Heart left ventricle (tissue), 16 donors: Measurements from ENCODE around the gene DUSP15. TPM values are rescaled to one million over a fixed set of nuclear protein-coding genes. Genes with fewer than 3 reads are reported as not detected.

Experiments used
- ATAC-seq, 4 donors: fragments of 200-7000 bp; cut with Tn5 transposase; one replicate each; pipeline ENCODE4 v1.9.1; 2020 to 2022; ENCODE audit warnings: moderate library complexity in 4 of 4, mild to moderate bottlenecking in 3 of 4, moderate number of reproducible peaks in 1 of 4
- DNase-seq, 5 donors: peaks; one replicate each; pipeline ENCODE4 v3.0.0-alpha.2; 2020
- H3K27ac ChIP-seq, 12 donors: fragments of 200-600 bp; sonication (generic) in 4 of 12; one replicate each; pipeline versions ENCODE4 v1.5.0 to v1.8.0; 2016 to 2022; ENCODE audit warnings: mild to moderate bottlenecking in 2 of 12
- H3K27me3 ChIP-seq, 9 donors: fragments of 200-600 bp; sonication (generic) in 2 of 9; one replicate each; pipeline versions ENCODE4 v1.5.1 to v1.8.0; 2016 to 2022; ENCODE audit warnings: mild to moderate bottlenecking in 3 of 9
- H3K36me3 ChIP-seq, 9 donors: fragments of 200-600 bp; sonication (generic) in 2 of 9; one replicate each; pipeline versions ENCODE4 v1.5.0 to v1.8.0; 2018 to 2022; ENCODE audit warnings: mild to moderate bottlenecking in 2 of 9
- H3K4me1 ChIP-seq, 12 donors: fragments of 200-600 bp; sonication (generic) in 4 of 12; one replicate each; pipeline versions ENCODE4 v1.5.0 to v1.8.0; 2016 to 2022; ENCODE audit warnings: mild to moderate bottlenecking in 3 of 12
- H3K4me3 ChIP-seq, 12 donors: fragments of 200-600 bp; sonication (generic) in 4 of 12; one replicate each; pipeline versions ENCODE4 v1.5.0 to v1.8.0; 2017 to 2022; ENCODE audit warnings: mild to moderate bottlenecking in 9 of 12, moderate library complexity in 4 of 12
- H3K9me3 ChIP-seq, 12 donors: fragments of 200-600 bp; sonication (generic) in 4 of 12; one replicate each; pipeline versions ENCODE4 v1.5.0 to v1.8.0; 2016 to 2022; ENCODE audit warnings: mild to moderate bottlenecking in 1 of 12
- POLR2A ChIP-seq, 2 donors: fragments of 450-650 bp; IDR thresholded peaks; one replicate each; pipeline ENCODE4 v1.6.1; 2017; ENCODE audit warnings: antibody characterized with exemption in 2 of 2, mild to moderate bottlenecking in 2 of 2, moderate library complexity in 2 of 2
- WGBS, 4 donors: extraction: QIAGEN DNeasy Blood & Tissue Kit in 2 of 4; methylation state at CpG; one replicate each; pipeline versions ENCODE4 v1.1.5 to v1.1.7; 2013 to 2018; 5-methylcytosine and 5-hydroxymethylcytosine counted together
- intact Hi-C, 10 donors: fragments of 100-400 bp; cut with DNase I; formaldehyde crosslinking; loops; one replicate each; pipeline versions ENCODE4 v1.11.1 to v1.14.2; 2022
- polyA plus RNA-seq, 2 donors: library from polyadenylated mRNA; stranded (reverse); fragments of 200-250 nt; gene quantifications; one replicate each; pipeline ENCODE4 v1.2.3, GENCODE V29; 2013
- total RNA-seq, 9 donors: library from RNA; depleted of rRNA in 2 of 9; stranded (reverse); fragments of >200 nt in 2 of 9; fragmentation: NEBNext Ultra II Directional in 3 of 9; extraction: Animal tissue kit (Norgen Biotek cat#: 25700) in 3 of 9; gene quantifications; one replicate each; pipeline versions ENCODE4 v1.1.0 to v1.2.4, GENCODE V29; 2016 to 2023
- TF ChIP-seq, protein P1 (sequence below), 12 donors: fragments of 200-600 bp; sonication (generic) in 4 of 12; IDR thresholded peaks; one replicate each; pipeline versions ENCODE4 v1.5.0 to v1.8.0; 2018 to 2022; ENCODE audit warnings: antibody characterized with exemption in 12 of 12, mild to moderate bottlenecking in 5 of 12
- donor health status: ischemic (EF 13 %, LVEDD 7.1; RV severe dilation, severe dysfunction).
- donor health status: healthy with polysubstance abuse.
- donor health status: DM: no; HTN: yes; CAD: no.
- donor health status: DM: no; HTN: no; CAD: no.
- donor health status: ischemic (EF 25% LVEDD 6.9; RV normal size, moderate dysfunction).
- donor health status: ischemic (EF 25% LVEDD 5.7; RV mildly dilated, moderate dysfunction).
- donor health status: healthy.
- donor health status: DM: yes; HTN: yes; CAD: no.
- donor health status: ischemic (EF 35%, LVEDD 5.7; RV mildly dilated, moderate dysfunction).
- donor health status: nonischemic (EF 11% LVEDD 7.7; RV severe dilation, severe dysfunction).
- donor health status: DM: yes; HTN: yes; CAD: no.
- donor health status: PGD.
- donor health status: ischemic (EF 29% LVEDD 5.4; RV normal size, mild dysfunction).
- donor health status: nonischemic (EF 23%, LVEDD 6.1; RV moderate dilation, normal function).

Gene DUSP15
- total and polyA plus RNA-seq, 11 donors: 0.68 to 7.4 (median 3.0) TPM

DNA sequence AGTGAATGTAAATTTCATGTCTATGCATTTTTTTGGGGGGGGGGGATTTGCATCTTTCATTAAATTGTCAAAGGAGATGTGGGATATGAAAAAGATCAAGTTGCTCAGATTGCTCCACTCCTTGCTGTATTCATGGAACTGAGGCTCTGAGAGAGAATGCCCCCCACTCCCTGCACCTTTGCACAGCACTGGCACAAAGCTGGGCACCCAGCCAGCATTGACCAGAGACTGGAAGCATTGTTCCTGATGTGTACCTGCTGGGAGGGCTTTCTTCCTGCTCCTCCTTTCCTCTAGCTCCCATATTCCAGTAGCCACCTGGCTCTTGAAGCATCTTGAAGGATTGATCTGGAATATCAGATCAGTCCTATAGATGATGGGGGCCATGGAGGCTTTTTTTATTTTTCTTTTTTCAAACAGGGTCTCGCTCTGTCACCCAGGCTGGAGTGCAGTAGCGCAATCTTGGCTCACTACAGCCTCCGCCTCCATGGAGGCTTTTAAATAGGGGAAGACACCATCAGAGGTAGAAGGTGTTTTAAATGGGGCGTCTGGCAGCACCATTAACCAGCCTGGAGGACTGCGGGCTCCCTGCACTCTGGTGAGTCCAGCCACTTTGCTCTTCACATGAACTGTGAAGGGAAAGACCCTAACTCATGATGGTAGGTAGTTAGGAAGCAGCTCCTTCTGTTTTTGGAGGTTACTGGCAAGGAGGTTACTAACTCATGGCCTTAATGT is 10.9 kb downstream of the DUSP15 start:
- TF ChIP-seq POLR2A (IDR thresholded peaks at IDR 0.05): no peak
- TF ChIP-seq, protein P1, sequence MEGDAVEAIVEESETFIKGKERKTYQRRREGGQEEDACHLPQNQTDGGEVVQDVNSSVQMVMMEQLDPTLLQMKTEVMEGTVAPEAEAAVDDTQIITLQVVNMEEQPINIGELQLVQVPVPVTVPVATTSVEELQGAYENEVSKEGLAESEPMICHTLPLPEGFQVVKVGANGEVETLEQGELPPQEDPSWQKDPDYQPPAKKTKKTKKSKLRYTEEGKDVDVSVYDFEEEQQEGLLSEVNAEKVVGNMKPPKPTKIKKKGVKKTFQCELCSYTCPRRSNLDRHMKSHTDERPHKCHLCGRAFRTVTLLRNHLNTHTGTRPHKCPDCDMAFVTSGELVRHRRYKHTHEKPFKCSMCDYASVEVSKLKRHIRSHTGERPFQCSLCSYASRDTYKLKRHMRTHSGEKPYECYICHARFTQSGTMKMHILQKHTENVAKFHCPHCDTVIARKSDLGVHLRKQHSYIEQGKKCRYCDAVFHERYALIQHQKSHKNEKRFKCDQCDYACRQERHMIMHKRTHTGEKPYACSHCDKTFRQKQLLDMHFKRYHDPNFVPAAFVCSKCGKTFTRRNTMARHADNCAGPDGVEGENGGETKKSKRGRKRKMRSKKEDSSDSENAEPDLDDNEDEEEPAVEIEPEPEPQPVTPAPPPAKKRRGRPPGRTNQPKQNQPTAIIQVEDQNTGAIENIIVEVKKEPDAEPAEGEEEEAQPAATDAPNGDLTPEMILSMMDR (IDR thresholded peaks at IDR 0.05): no peak
- DNase-seq (no peak), ATAC-seq (no peak)
- H3K4me3 ChIP-seq: no peak overlapping the region
- 91 to 95% (median 94%) methylated on average over 5 of the region's 5 CpGs for WGBS, 4 donors
- intact Hi-C loops: loop anchor here in 3 of 10 donors (10.0 kb wide), 2 partner anchors 175 to 235 kb away; no protein-coding TSS in a partner anchor
- peaks cover 0 to 35% (median 8%) of the 10 kb centered on the region in 9 donors for H3K27me3 ChIP-seq
- no peaks in the 10 kb centered on the region for H3K9me3 ChIP-seq
- peaks cover 4 to 22% (median 13%) of the 10 kb centered on the region in 12 donors for H3K4me1 ChIP-seq
- H3K27ac ChIP-seq: no peak overlapping the region
- no peaks in the 10 kb centered on the region for H3K36me3 ChIP-seq

DNA sequence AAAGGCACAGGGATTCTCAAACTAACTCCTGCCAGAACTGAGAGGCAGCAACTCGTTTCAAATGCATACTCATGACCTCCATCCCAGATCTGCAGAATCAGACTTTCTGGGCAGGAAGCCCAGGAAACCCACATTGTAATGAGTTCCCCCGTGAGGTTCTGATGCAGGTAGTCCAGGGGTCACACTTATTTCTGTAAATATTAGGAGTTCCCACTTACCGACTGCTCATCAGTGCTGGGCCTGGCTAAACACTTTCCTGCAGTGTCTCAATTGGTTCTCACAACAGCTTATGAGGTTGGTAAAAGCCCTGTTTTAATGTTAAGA is 11.6 kb downstream of the DUSP15 start:
- DNase-seq (no peak), ATAC-seq (no peak)
- Histone ChIP-seq H3K4me1 (peaks cover 4 to 22% (median 13%) of the 10 kb centered on the region in 12 donors), H3K4me3 (no peak overlapping the region), H3K9me3 (no peaks in the 10 kb centered on the region), H3K27me3 (peaks cover 0 to 42% (median 8%) of the 10 kb centered on the region in 9 donors), H3K36me3 (no peaks in the 10 kb centered on the region), H3K27ac (no peak overlapping the region)
- intact Hi-C loops: loop anchor here in 3 of 10 donors (10.0 kb wide), 2 partner anchors 176 to 236 kb away; no protein-coding TSS in a partner anchor
- TF ChIP-seq POLR2A (IDR thresholded peaks at IDR 0.05): no peak
- TF ChIP-seq, protein P1 (IDR thresholded peaks at IDR 0.05): no peak
- WGBS, 4 donors: 45 to 64% (median 56%) methylated on average over 3 of the region's 3 CpGs

- no peak overlapping the region for H3K4me3 ChIP-seq
- no peak for TF ChIP-seq POLR2A (IDR thresholded peaks at IDR 0.05)
- TF ChIP-seq, protein P1 (IDR thresholded peaks at IDR 0.05): no peak
- H3K36me3 ChIP-seq: no peaks in the 10 kb centered on the region
- WGBS, 4 donors: 73 to 82% (median 81%) methylated on average over 11 to 15 of the region's 15 CpGs
- ATAC-seq (no peak), DNase-seq (no peak)
- peaks cover 4 to 22% (median 13%) of the 10 kb centered on the region in 12 donors for H3K4me1 ChIP-seq
- no peaks in the 10 kb centered on the region for H3K9me3 ChIP-seq
- H3K27me3 ChIP-seq: peaks cover 0 to 43% (median 8%) of the 10 kb centered on the region in 9 donors
- intact Hi-C loops: loop anchor here in 4 of 10 donors (2.0 to 10.0 kb wide), 3 partner anchors 89 to 237 kb away; no protein-coding TSS in a partner anchor
- H3K27ac ChIP-seq: no peak overlapping the region
Measured at GRCh38 chr20:31857861-31858759, 12.2 kb downstream of the DUSP15 start.

DNA sequence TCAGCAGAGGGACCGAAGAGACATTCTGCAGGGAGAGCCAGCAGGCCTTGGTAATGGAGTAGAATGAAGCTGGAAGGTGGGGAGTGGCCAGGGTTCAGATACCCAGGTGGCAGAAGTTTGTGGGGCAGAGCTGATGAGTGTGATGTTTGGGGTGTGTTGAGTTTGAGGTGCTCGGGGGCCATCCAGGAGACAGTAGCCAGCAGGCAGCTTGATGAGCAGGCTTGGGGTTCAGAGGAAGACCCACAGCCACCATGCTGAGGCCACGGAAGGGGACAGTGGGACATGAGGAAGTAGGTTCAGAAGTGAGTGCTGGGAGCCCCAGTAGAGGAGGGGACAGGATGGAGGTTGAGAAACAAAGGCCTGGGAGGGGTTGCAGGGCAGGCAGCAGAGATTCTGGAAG is 13.8 kb downstream of the DUSP15 start:
- Histone ChIP-seq H3K36me3 (no peaks in the 10 kb centered on the region), H3K27ac (no peak overlapping the region), H3K4me3 (no peak overlapping the region), H3K27me3 (peaks cover 0 to 47% (median 18%) of the 10 kb centered on the region in 9 donors), H3K4me1 (peaks cover 4 to 21% (median 14%) of the 10 kb centered on the region in 12 donors), H3K9me3 (no peaks in the 10 kb centered on the region)
- no peak for DNase-seq
- TF ChIP-seq, protein P1 (IDR thresholded peaks at IDR 0.05): no peak
- no peak for TF ChIP-seq POLR2A (IDR thresholded peaks at IDR 0.05)
- WGBS, 4 donors: 60 to 70% (median 64%) methylated on average over 3 of the region's 3 CpGs
- ATAC-seq: no peak
- intact Hi-C loops: loop anchor here in 4 of 10 donors (2.0 to 10.0 kb wide), 3 partner anchors 90 to 238 kb away; no protein-coding TSS in a partner anchor
